Hepatocyte (in vitro differentiated cells): ENCODE measurements around the gene IRF4.

Experiments
- CTCF ChIP-seq: fragments of 200-600 bp; sonication (generic); IDR thresholded peaks from 2 replicates; pipeline ENCODE4 v1.5.1; 2016; ENCODE audit warnings: antibody characterized with exemption, mild to moderate bottlenecking; ENCODE audit not compliant: poor library complexity
- EZH2phosphoT487 ChIP-seq: fragments of 200-600 bp; sonication (generic); IDR thresholded peaks from one replicate; pipeline ENCODE4 v1.6.1; 2018; ENCODE audit warnings: antibody characterized with exemption, mild to moderate bottlenecking, low read depth, moderate library complexity; ENCODE audit not compliant: unreplicated experiment, severe bottlenecking

- TF ChIP-seq EZH2phosphoT487 (no peak), CTCF (no peak)
Observed at GRCh38 chr6:431504-431903, 40.0 kb downstream of the IRF4 start.
